NCI-H345 treated with DMSO at 0.1 percent for 48 hours (cell line): ENCODE data around the gene POLN.

Source experiments
- DNase-seq: peaks from one replicate; lab custom pipeline; 2025; ENCODE audit not compliant: unreplicated experiment; lab: John Stamatoyannopoulos, UW

POLN gene

GRCh38 chr4:2126309-2127043 is 115.4 kb downstream of the POLN start:
- no peak for DNase-seq

GRCh38 chr4:2125831-2126230 is 116.1 kb downstream of the POLN start:
- no peak for DNase-seq

- DNase-seq: no peak
These were observed 116.9 kb downstream of the POLN start for GRCh38 chr4:2125023-2125422.

GRCh38 chr4:2116687-2117400 is 125.1 kb downstream of the POLN start:
- no peak for DNase-seq

GRCh38 chr4:2105559-2105958 is 136.4 kb downstream of the POLN start:
- no peak for DNase-seq

- DNase-seq: no peak
These were observed 137.2 kb downstream of the POLN start for GRCh38 chr4:2104556-2105345.

GRCh38 chr4:2103843-2104547 is 137.9 kb downstream of the POLN start:
- DNase-seq: no peak

GRCh38 chr4:2103127-2103842 is 138.6 kb downstream of the POLN start:
- DNase-seq: no peak

- no peak for DNase-seq
These were observed 139.7 kb downstream of the POLN start for GRCh38 chr4:2102045-2102883.

- no peak for DNase-seq
These were observed 140.4 kb downstream of the POLN start for GRCh38 chr4:2101346-2102044.

GRCh38 chr4:2096073-2096609 is 145.8 kb downstream of the POLN start:
- DNase-seq: no peak

- DNase-seq: no peak
These were observed 146.5 kb downstream of the POLN start for GRCh38 chr4:2095236-2096072.

GRCh38 chr4:2094545-2094944 is 147.4 kb downstream of the POLN start:
- no peak for DNase-seq

- no peak for DNase-seq
These were observed 148.7 kb downstream of the POLN start for GRCh38 chr4:2093265-2093664.

- no peak for DNase-seq
These were observed 149.3 kb downstream of the POLN start for GRCh38 chr4:2092669-2093053.

- DNase-seq: peak; percentile 11
These were observed 149.8 kb downstream of the POLN start for GRCh38 chr4:2091990-2092668.

- no peak for DNase-seq
These were observed 151.3 kb downstream of the POLN start for GRCh38 chr4:2090642-2091041.
